Liver (tissue), 3 donors: Measurements from ENCODE around the gene AKR1C3.

Source experiments
- FOXA2 ChIP-seq: IDR thresholded peaks from 2 replicates; pipeline ENCODE4 v1.6.1; 2016; ENCODE audit warnings: antibody characterized with exemption
- GABPA ChIP-seq, 2 donors: IDR thresholded peaks in 1 of 2; conservative IDR thresholded peaks in 1 of 2; 2 replicates each; pipeline ENCODE4 v1.6.1; 2016; ENCODE audit warnings: antibody characterized with exemption in 2 of 2, mild to moderate bottlenecking in 1 of 2, moderate library complexity in 1 of 2
- HNF4A ChIP-seq, 2 donors: conservative IDR thresholded peaks; 2 replicates each; pipeline ENCODE4 v1.6.1; 2016; ENCODE audit warnings: antibody characterized with exemption in 2 of 2, mild to moderate bottlenecking in 2 of 2
- HNF4G ChIP-seq: IDR thresholded peaks from 2 replicates; pipeline ENCODE4 v1.6.1; 2016; ENCODE audit warnings: antibody characterized with exemption
- JUND ChIP-seq, 2 donors: IDR thresholded peaks; 2 replicates each; pipeline ENCODE4 v1.6.1; 2016; ENCODE audit warnings: antibody characterized with exemption in 2 of 2
- RAD21 ChIP-seq, 2 donors: IDR thresholded peaks; 2 replicates each; pipeline ENCODE4 v1.6.1; 2016; ENCODE audit warnings: antibody characterized with exemption in 2 of 2, mild to moderate bottlenecking in 2 of 2
- TAF1 ChIP-seq: conservative IDR thresholded peaks from 2 replicates; pipeline ENCODE4 v1.6.1; 2016; ENCODE audit warnings: antibody characterized with exemption, mild to moderate bottlenecking
- YY1 ChIP-seq: IDR thresholded peaks from 2 replicates; pipeline ENCODE4 v1.6.1; 2016; ENCODE audit warnings: antibody characterized with exemption, mild to moderate bottlenecking
- TF ChIP-seq, protein P1 (sequence below): IDR thresholded peaks from 2 replicates; pipeline ENCODE4 v1.6.1; 2016; ENCODE audit warnings: antibody characterized with exemption
- TF ChIP-seq, protein P2 (sequence below): fragments of 150-350 bp; IDR thresholded peaks from 2 replicates; pipeline ENCODE4 v1.5.1; 2017; ENCODE audit warnings: improper control_type of control experiment, low read depth, low read length; ENCODE audit not compliant: missing input control
- TF ChIP-seq, protein P3 (sequence below): IDR thresholded peaks from 2 replicates; pipeline ENCODE4 v1.6.1; 2016; ENCODE audit warnings: antibody characterized with exemption
- TF ChIP-seq, protein P4 (sequence below): IDR thresholded peaks from 2 replicates; pipeline ENCODE4 v1.6.1; 2016; ENCODE audit warnings: antibody characterized with exemption, mild to moderate bottlenecking
- TF ChIP-seq, protein P5 (sequence below): IDR thresholded peaks from 2 replicates; pipeline ENCODE4 v1.6.1; 2016; ENCODE audit warnings: antibody characterized with exemption
- donor health status: healthy.
- donor health status: healthy.

GRCh38 chr10:5045095-5045494, 49.1 kb upstream of the AKR1C3 start:
- TF ChIP-seq, protein P1, sequence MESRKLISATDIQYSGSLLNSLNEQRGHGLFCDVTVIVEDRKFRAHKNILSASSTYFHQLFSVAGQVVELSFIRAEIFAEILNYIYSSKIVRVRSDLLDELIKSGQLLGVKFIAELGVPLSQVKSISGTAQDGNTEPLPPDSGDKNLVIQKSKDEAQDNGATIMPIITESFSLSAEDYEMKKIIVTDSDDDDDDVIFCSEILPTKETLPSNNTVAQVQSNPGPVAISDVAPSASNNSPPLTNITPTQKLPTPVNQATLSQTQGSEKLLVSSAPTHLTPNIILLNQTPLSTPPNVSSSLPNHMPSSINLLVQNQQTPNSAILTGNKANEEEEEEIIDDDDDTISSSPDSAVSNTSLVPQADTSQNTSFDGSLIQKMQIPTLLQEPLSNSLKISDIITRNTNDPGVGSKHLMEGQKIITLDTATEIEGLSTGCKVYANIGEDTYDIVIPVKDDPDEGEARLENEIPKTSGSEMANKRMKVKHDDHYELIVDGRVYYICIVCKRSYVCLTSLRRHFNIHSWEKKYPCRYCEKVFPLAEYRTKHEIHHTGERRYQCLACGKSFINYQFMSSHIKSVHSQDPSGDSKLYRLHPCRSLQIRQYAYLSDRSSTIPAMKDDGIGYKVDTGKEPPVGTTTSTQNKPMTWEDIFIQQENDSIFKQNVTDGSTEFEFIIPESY = no peak
- TF ChIP-seq, protein P2, sequence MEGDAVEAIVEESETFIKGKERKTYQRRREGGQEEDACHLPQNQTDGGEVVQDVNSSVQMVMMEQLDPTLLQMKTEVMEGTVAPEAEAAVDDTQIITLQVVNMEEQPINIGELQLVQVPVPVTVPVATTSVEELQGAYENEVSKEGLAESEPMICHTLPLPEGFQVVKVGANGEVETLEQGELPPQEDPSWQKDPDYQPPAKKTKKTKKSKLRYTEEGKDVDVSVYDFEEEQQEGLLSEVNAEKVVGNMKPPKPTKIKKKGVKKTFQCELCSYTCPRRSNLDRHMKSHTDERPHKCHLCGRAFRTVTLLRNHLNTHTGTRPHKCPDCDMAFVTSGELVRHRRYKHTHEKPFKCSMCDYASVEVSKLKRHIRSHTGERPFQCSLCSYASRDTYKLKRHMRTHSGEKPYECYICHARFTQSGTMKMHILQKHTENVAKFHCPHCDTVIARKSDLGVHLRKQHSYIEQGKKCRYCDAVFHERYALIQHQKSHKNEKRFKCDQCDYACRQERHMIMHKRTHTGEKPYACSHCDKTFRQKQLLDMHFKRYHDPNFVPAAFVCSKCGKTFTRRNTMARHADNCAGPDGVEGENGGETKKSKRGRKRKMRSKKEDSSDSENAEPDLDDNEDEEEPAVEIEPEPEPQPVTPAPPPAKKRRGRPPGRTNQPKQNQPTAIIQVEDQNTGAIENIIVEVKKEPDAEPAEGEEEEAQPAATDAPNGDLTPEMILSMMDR = no peak
- TF ChIP-seq GABPA (IDR thresholded peaks at IDR 0.05 in 1 of 2, conservative IDR thresholded peaks at IDR 0.05 in 1 of 2) = no peak
- TF ChIP-seq, protein P3, sequence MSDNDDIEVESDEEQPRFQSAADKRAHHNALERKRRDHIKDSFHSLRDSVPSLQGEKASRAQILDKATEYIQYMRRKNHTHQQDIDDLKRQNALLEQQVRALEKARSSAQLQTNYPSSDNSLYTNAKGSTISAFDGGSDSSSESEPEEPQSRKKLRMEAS = no peak
- TF ChIP-seq, protein P4, sequence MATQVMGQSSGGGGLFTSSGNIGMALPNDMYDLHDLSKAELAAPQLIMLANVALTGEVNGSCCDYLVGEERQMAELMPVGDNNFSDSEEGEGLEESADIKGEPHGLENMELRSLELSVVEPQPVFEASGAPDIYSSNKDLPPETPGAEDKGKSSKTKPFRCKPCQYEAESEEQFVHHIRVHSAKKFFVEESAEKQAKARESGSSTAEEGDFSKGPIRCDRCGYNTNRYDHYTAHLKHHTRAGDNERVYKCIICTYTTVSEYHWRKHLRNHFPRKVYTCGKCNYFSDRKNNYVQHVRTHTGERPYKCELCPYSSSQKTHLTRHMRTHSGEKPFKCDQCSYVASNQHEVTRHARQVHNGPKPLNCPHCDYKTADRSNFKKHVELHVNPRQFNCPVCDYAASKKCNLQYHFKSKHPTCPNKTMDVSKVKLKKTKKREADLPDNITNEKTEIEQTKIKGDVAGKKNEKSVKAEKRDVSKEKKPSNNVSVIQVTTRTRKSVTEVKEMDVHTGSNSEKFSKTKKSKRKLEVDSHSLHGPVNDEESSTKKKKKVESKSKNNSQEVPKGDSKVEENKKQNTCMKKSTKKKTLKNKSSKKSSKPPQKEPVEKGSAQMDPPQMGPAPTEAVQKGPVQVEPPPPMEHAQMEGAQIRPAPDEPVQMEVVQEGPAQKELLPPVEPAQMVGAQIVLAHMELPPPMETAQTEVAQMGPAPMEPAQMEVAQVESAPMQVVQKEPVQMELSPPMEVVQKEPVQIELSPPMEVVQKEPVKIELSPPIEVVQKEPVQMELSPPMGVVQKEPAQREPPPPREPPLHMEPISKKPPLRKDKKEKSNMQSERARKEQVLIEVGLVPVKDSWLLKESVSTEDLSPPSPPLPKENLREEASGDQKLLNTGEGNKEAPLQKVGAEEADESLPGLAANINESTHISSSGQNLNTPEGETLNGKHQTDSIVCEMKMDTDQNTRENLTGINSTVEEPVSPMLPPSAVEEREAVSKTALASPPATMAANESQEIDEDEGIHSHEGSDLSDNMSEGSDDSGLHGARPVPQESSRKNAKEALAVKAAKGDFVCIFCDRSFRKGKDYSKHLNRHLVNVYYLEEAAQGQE = no peak
- no peak for TF ChIP-seq JUND (IDR thresholded peaks at IDR 0.05)
- no peak for TF ChIP-seq RAD21 (IDR thresholded peaks at IDR 0.05)
- TF ChIP-seq TAF1 = no peak
- TF ChIP-seq YY1 = no peak
- TF ChIP-seq HNF4G = peak; percentile 75
- no peak for TF ChIP-seq FOXA2
- TF ChIP-seq, protein P5, sequence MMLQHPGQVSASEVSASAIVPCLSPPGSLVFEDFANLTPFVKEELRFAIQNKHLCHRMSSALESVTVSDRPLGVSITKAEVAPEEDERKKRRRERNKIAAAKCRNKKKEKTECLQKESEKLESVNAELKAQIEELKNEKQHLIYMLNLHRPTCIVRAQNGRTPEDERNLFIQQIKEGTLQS = no peak
- peak; percentile 86 to 94 for TF ChIP-seq HNF4A (conservative IDR thresholded peaks at IDR 0.05)
